Stimulated activated memory B cell treated with anti-CD40 and anti-IgM and Interleukin-4, amounts not matched to agents 10 μg/mL and 1 μg/mL and 100 μg/mL, for 72 hours (primary cell): ENCODE data around the gene AKAP17A.
A peak's percentile ranks its signal among the peaks of the same experiment; 100 is the strongest.

ENCODE experiments used
- ATAC-seq: fragments of 150-1000 bp; cut with Tn5 transposase; 2 replicates; pipeline ENCODE4 v1.10.0; 2021
- H3K27ac Mint-ChIP-seq: one replicate; pipeline ENCODE4 v1.8.0; 2022; ENCODE audit warnings: mild to moderate bottlenecking, mixed read lengths
- H3K27me3 Mint-ChIP-seq: one replicate; pipeline ENCODE4 v1.8.0; 2022; ENCODE audit warnings: mixed read lengths
- H3K36me3 Mint-ChIP-seq: one replicate; pipeline ENCODE4 v1.8.0; 2022; ENCODE audit warnings: mixed read lengths
- H3K4me1 Mint-ChIP-seq: one replicate; pipeline ENCODE4 v1.8.0; 2022; ENCODE audit warnings: mixed read lengths
- H3K4me3 Mint-ChIP-seq: one replicate; pipeline ENCODE4 v1.8.0; 2022; ENCODE audit warnings: mild to moderate bottlenecking, moderate library complexity, mixed read lengths
- H3K9me3 Mint-ChIP-seq: one replicate; pipeline ENCODE4 v1.8.0; 2022; ENCODE audit warnings: mixed read lengths

Gene AKAP17A

DNA sequence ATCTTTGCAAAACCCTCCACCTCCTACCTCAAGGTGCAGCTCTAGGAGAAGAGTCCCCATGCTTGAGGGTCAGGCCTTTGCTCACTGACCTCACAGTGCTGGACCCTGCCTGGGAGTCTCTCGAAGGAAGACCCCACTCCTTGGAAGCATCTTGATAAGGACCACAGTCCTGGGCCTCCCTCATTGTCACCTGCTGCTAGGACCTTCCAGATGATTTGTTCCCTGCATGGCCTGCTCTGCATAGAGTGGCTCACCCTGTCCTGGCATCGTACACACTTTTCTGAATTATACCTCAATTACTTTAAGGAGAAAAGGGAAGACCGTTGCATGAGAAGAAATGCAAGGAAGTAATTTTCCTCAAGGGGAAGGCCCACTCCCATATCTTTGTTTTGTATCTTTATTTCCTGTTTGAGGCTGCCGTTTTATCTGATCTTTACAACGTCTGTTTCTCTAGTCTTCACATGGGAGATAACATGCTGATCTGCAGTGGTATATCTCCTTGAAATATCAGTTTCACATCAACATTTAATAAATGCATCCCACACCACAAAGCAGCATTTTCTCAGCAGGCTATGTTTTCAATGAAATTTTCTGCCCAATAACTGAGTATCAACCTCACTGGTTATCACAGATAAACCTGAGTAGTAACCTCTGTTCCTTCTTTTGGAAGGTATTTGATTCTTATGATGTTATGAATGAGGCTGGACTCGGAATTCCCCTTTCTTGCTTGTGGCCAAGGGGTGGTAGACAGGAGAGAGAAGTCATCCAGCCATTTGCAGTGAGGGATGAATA, 15.0 kb upstream of the AKAP17A start:
- Mint-ChIP-seq H3K4me1 (peaks cover 10% of the 10 kb centered on the region), H3K36me3 (no peaks in the 10 kb centered on the region), H3K9me3 (no peaks in the 10 kb centered on the region), H3K4me3 (no peak overlapping the region), H3K27ac (no peak overlapping the region), H3K27me3 (no peaks in the 10 kb centered on the region)
- peak; percentile 31 for ATAC-seq

DNA sequence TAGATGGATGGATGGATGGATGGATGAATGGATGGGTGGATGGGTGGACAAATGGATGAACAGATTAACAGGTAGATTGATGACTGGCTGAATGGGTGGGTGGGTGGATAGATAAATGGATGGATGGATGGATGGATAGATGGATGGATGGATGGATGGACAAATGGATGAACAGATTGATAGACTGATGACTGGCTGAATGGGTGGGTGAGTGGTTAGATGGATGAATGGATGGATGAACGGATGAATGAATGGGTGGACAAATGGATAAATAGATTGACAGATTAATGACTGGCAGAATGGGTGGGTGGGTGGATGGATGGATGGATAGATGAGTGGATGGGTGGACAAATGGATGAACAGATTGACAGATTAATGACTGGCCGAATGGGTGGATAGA, 13.6 kb upstream of the AKAP17A start:
- Mint-ChIP-seq H3K4me3 (no peak overlapping the region), H3K27ac (no peak overlapping the region), H3K4me1 (peaks cover 17% of the 10 kb centered on the region), H3K9me3 (no peaks in the 10 kb centered on the region), H3K36me3 (no peaks in the 10 kb centered on the region), H3K27me3 (no peaks in the 10 kb centered on the region)
- no peak for ATAC-seq

DNA sequence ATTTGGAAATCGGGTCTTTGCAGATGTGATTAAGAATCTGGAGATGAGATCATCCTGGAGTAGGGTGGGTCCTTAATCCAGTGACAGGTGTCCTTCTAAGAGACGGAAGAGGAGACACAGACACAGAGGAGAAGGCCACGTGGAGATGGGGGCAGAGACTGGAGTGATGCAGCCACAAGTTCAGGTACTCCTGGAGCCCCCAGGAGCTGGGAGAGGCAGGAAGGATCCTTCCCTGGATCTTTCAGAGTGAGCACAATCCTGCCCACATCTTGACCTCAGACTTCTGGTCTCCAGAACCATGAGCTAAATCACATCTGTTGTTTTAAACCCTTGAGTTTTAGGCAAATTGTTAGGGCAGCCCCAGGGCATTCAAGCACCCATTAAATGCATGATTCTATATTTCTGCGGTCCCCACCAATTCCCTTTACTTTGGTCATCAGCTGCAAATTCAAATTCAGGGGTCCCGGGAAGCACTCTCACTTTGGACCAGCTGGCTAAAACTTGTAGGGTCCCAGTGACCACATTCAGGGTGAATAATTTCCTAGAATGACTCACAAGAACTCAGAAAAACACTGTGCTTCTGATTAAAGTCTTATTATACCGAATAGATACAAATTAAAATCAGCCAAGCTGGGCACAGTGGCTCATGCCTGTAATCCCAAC, 12.8 kb upstream of the AKAP17A start:
- Mint-ChIP-seq H3K36me3 (no peaks in the 10 kb centered on the region), H3K4me1 (peaks cover 25% of the 10 kb centered on the region), H3K27ac (peak overlapping the region; percentile 46), H3K4me3 (no peak overlapping the region), H3K27me3 (no peaks in the 10 kb centered on the region), H3K9me3 (no peaks in the 10 kb centered on the region)
- ATAC-seq: peak; percentile 42

DNA sequence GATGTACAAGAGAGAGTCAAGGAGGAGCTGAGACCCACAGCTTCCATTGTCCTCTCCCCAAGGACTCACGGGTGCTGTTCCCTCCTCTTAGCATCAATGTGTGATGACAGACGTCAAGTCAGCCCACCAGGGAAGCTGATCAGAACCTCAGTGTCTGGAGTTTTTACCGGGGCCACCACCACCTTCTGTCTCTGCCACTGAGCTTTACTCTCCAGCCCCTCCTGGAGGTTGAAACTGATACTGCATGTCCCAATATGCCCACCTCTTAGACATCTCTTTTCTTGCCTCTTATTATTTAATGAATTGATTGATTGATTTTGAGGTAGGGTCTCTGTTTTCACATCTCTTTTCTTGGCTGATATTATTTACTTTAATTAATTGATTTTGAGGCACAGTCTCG, 10.3 kb upstream of the AKAP17A start:
- H3K4me3 Mint-ChIP-seq: no peak overlapping the region
- H3K27me3 Mint-ChIP-seq: no peaks in the 10 kb centered on the region
- no peak overlapping the region for H3K27ac Mint-ChIP-seq
- peak; percentile 57 for ATAC-seq
- no peaks in the 10 kb centered on the region for H3K9me3 Mint-ChIP-seq
- no peaks in the 10 kb centered on the region for H3K36me3 Mint-ChIP-seq
- H3K4me1 Mint-ChIP-seq: peaks cover 27% of the 10 kb centered on the region

DNA sequence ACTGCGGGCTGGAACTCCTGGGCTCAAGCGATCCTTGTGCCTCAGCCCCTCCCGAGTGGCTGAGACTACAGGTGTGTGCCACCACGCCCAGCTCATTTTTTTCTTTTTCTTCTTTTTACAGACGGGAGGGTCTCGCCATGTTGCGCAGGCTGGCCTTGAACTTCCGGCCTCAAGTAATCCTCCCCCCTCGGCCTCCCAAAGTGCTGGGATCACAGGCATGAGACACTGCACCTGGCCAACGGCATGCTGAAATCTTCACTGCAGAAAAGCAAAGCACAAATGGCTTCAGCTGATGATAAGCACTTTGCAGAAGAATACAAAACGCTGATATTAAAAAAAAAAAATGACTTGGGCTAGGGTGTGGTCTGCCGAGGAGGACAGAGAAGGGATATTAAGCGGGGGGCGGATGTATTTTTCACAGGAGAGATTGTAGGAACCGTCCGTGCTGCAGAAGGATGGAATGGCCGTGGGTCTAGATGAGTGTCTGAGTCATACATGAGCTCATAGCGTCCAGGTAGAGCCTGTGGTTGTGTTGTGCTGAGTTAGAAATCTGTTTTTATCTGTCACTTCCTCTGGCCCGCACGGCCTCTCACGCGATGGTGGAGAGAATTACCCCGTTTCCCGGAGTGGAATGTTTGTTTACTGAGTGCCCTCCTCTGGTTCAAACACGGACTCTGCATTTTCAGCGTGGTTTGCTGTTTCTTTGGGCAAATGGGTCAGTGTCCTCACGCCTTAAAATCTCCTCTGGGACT, 8.5 kb upstream of the AKAP17A start:
- Mint-ChIP-seq H3K36me3 (no peaks in the 10 kb centered on the region), H3K4me3 (peak overlapping the region; percentile 68), H3K27me3 (no peaks in the 10 kb centered on the region), H3K9me3 (no peaks in the 10 kb centered on the region), H3K27ac (peak overlapping the region; percentile 94), H3K4me1 (peaks cover 36% of the 10 kb centered on the region)
- ATAC-seq: peak; percentile 94

DNA sequence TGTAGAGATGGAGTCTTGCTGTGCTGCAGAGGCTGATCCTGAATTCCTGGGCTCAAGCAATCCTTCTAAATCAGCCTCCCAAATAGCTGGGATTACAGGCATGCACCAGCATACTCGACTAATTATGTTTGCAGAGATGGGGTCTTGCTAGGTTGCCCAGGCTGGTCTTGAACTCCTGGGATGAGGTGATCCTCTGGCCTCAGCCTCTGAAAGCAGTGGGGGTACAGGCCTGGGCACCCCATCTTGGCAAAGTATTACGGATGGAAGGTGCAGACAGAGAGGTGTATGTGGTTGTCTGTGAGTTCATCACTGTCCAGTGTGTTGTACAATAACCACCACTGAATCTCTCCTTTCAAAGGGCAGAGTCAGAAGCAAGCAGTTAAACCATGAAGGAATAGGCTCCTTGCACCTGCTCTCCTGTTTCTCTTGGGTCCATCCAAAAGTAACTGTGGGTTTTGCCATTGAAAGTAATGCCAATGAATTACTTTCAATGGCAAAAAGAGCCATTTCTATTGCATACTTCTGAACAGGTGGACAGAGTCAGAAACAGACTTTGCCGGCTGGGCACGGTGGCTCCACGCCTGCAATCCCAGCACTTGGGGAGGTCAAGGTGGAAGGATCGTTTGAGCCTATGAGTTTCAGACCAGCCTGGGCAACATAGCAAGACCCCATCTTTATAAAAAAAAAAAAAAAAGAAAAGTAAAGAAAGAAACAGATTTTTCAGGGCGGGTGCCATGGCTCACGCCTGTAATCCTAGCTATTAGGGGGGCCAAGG, 7.0 kb upstream of the AKAP17A start:
- peak overlapping the region; percentile 94 for H3K27ac Mint-ChIP-seq
- no peaks in the 10 kb centered on the region for H3K27me3 Mint-ChIP-seq
- no peak overlapping the region for H3K4me3 Mint-ChIP-seq
- ATAC-seq: no peak
- H3K4me1 Mint-ChIP-seq: peaks cover 34% of the 10 kb centered on the region
- no peaks in the 10 kb centered on the region for H3K36me3 Mint-ChIP-seq
- H3K9me3 Mint-ChIP-seq: no peaks in the 10 kb centered on the region

DNA sequence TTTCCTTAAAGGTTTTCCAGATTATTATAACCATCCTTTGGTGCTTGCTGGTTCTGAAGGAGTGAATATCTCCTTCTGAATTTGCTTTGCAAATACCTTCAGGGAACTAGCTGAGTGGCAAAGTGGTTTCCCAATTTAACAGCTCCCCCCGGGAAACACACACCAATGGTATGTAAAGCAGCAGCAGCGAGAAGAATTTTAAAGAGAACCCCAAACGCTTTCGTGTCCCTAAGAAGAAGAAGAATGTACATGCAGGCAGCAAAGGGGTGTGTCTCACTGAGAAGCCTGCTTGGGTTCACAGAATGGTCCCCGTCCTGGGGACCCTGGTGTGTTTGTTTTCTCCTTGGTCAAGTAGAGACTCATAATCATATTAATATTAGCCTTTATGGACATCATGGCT, 4.2 kb upstream of the AKAP17A start:
- H3K36me3 Mint-ChIP-seq: no peaks in the 10 kb centered on the region
- peaks cover 38% of the 10 kb centered on the region for H3K4me1 Mint-ChIP-seq
- no peaks in the 10 kb centered on the region for H3K9me3 Mint-ChIP-seq
- H3K4me3 Mint-ChIP-seq: no peak overlapping the region
- H3K27me3 Mint-ChIP-seq: no peaks in the 10 kb centered on the region
- H3K27ac Mint-ChIP-seq: peak overlapping the region; percentile 76
- no peak for ATAC-seq

DNA sequence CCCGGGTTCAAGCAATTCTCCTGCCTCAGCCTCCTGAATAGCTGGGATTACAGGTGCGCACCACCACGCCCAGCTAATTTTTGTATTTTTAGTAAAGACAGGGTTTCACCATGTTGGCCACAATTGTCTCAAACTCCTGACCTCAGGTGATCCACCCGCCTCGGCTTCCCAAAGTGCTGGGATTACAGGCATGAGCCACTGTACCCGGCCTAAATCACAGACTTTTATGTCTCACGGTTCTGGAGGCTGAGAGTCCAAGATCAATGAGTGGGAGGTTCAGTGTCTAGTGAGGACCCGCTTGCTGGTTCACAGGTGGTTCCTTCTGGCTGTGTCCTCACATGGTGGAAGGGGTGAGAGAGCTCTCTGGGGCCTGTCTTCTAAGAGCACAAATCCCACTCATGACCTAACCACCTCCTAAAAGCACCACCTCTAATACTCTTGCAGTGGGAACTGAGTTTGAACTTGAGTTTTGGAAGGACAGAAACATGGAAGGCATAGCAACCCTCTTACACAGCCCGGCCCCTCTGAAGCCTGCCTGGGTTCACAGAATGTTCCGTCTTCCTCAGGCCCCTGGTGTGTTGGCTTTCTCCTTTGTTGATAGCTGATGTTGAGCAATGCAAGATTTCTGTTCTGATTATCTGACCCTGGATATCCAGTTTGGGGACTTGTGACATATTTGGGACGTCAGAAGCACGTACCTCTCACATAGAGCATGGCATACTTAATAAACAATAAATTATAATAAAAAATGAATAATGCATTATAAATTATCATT, 1.9 kb upstream of the AKAP17A start:
- Mint-ChIP-seq H3K27me3 (no peaks in the 10 kb centered on the region), H3K27ac (peak overlapping the region; percentile 81), H3K4me3 (no peak overlapping the region), H3K4me1 (peaks cover 36% of the 10 kb centered on the region), H3K9me3 (no peaks in the 10 kb centered on the region), H3K36me3 (peaks cover 17% of the 10 kb centered on the region)
- ATAC-seq: no peak

DNA sequence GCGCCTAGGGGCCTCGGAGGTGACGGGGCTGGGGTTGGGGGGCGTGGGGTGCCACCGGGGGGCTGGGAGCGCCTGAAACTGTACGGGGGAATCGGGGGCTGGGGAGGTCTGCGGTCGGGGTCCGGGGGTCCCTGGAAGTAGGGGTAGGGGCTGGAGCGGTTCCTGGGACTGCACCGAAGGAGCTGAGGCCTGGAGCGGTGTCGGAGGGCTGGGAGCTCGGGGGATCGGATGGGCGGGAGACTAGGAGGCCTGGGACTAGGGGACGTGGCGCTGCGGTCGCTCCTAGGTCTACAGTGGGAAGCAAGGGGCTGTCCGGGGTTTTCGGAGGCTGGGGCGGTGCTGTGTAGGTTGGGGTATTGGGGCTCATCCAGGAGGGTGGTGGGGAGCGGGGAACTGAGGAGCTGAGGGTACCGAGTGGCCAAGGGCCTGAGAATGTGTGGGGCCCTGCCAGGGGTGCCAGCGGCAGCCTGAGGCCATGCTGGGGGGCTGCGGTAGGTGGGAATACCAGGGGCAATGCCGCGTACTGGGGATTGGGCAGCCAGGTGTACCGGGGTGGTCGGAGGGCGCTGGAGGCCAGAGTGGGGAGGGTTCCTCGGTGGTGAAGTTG, 562 bp downstream of the AKAP17A start:
- H3K27me3 Mint-ChIP-seq: no peaks in the 10 kb centered on the region

DNA sequence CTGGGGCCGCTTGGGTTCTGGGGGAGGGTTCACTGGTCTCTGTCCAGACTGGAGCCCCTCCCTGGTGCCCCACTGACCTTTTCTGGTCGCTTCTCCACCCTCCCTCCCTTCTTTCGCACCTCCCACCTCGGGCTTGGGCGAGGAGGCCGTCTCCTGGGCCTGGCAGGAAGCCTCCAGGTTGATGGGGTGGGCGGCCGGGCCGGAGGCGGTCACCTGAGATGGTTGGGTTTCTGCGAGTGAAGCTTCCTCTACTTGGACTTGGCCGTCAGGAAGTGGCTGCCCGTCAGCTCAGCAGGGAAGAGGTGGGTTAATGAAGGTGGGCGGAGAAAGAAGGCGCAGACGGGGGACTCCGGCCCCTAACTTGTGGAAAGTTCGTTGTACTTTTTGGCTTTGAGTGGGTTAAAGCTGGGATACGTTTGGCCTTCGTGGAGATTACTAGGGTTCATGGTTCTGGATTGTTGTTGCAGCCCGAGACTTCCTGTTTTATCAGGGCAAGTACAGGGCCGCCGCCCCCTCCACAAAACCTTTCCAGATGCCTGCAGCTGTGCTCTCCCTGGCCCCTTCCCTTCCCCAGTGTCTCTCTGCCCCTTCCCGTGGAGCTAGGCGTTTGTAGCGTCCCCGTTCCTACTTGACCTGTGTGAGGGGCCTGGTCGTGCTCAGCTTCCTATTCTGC, 1.2 kb downstream of the AKAP17A start:
- Mint-ChIP-seq H3K9me3 (no peaks in the 10 kb centered on the region), H3K4me3 (peak overlapping the region; percentile 87), H3K27me3 (no peaks in the 10 kb centered on the region), H3K36me3 (peaks cover 42% of the 10 kb centered on the region), H3K4me1 (peaks cover 44% of the 10 kb centered on the region), H3K27ac (peak overlapping the region; percentile 83)
- peak; percentile 61 for ATAC-seq

More for the DNA sequence above, 562 bp downstream of the AKAP17A start:
- peak overlapping the region; percentile 87 for H3K4me3 Mint-ChIP-seq
- H3K4me1 Mint-ChIP-seq: peaks cover 41% of the 10 kb centered on the region
- H3K27ac Mint-ChIP-seq: peak overlapping the region; percentile 83
- no peaks in the 10 kb centered on the region for H3K9me3 Mint-ChIP-seq
- H3K36me3 Mint-ChIP-seq: peaks cover 35% of the 10 kb centered on the region
- peak; percentile 38 for ATAC-seq

DNA sequence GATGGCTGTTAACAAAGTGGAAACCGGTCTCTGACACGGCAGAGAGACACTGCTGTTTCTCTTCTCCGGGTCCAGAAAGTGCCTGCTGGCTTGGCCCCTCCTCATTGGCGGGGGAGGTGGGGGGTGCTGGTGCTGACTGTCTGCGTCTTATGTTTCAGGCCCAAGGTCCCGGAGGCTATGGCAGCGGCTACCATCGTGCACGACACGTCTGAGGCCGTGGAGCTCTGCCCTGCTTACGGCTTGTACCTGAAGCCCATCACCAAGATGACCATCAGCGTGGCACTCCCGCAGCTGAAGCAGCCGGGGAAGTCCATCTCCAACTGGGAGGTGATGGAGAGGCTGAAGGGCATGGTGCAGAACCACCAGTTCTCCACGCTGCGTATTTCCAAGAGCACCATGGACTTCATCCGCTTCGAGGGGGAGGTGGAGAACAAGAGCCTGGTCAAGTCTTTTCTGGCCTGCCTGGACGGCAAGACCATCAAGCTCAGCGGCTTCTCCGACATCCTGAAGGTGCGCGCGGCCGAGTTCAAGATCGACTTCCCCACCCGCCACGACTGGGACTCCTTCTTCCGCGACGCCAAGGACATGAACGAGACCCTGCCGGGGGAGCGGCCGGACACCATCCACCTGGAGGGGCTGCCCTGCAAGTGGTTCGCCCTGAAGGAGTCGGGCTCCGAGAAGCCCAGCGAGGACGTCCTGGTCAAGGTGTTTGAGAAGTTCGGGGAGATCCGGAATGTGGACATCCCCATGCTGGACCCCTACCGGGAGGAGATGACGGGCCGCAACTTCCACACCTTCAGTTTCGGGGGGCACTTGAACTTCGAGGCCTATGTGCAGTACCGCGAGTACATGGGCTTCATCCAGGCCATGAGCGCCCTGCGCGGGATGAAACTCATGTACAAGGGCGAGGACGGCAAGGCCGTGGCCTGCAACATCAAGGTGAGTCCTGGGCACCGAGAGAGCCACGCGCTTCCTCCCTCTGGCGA, 2.2 kb downstream of the AKAP17A start:
- Mint-ChIP-seq H3K27ac (peak overlapping the region; percentile 83), H3K4me1 (peaks cover 54% of the 10 kb centered on the region), H3K4me3 (peak overlapping the region; percentile 87), H3K27me3 (no peaks in the 10 kb centered on the region), H3K36me3 (peaks cover 51% of the 10 kb centered on the region), H3K9me3 (no peaks in the 10 kb centered on the region)
- no peak for ATAC-seq

DNA sequence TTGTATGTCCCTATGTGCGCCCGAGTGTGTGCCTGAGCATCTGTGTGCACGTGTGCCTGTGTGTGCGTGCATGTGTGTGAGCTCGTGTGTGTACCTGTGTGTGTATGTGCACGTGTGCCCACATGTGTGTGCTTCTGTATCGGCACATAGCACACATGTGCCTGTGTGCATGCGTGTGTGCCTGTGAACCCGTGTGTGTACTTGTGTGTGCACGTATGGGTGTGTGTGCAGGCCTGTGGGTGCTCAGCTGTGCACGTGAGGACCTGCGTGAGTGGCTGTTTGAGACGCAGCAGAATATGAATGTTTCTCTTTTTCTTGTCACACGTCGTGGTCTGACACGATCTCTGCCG, 4.3 kb downstream of the AKAP17A start:
- Mint-ChIP-seq H3K27me3 (no peaks in the 10 kb centered on the region), H3K4me1 (peaks cover 47% of the 10 kb centered on the region), H3K27ac (no peak overlapping the region), H3K36me3 (peaks cover 72% of the 10 kb centered on the region), H3K4me3 (no peak overlapping the region), H3K9me3 (no peaks in the 10 kb centered on the region)
- no peak for ATAC-seq
